OCI-LY1 (cell line): ENCODE data around the gene SLC40A1.

Source experiments
- H2AFZ ChIP-seq: fragments of 200-600 bp; sonication (generic), shearing (Covaris generic); 2 replicates; pipeline ENCODE4 v1.6.0; 2014; ENCODE audit warnings: antibody characterized with exemption, mild to moderate bottlenecking, low read length
- H3F3A ChIP-seq: fragments of 200-600 bp; sonication (generic), shearing (Covaris generic); 2 replicates; pipeline ENCODE4 v1.6.0; 2014; ENCODE audit warnings: mild to moderate bottlenecking, antibody characterized with exemption, low read length, moderate library complexity; ENCODE audit not compliant: insufficient read depth
- H3K27ac ChIP-seq: fragments of 200-600 bp; sonication (generic); 2 replicates; pipeline ENCODE4 v1.5.1; 2014; ENCODE audit warnings: low read length, mixed run types, mild to moderate bottlenecking, low read depth; ENCODE audit not compliant: poor library complexity, severe bottlenecking
- H3K27me3 ChIP-seq: fragments of 200-600 bp; sonication (generic); 2 replicates; pipeline ENCODE4 v1.6.0; 2014; ENCODE audit warnings: antibody characterized with exemption, mild to moderate bottlenecking, low read length, moderate library complexity; ENCODE audit not compliant: insufficient read depth
- H3K36me3 ChIP-seq: fragments of 200-600 bp; sonication (generic); 2 replicates; pipeline ENCODE4 v1.6.1; 2014; ENCODE audit warnings: mild to moderate bottlenecking, antibody characterized with exemption, low read length, moderate library complexity, mixed read lengths; ENCODE audit not compliant: insufficient read depth
- H3K4me1 ChIP-seq: fragments of 200-600 bp; sonication (generic); 2 replicates; pipeline ENCODE4 v1.5.1; 2014; ENCODE audit warnings: mild to moderate bottlenecking, low read length, moderate library complexity; ENCODE audit not compliant: insufficient read depth, severe bottlenecking
- H3K4me2 ChIP-seq: fragments of 200-600 bp; sonication (generic), shearing (Covaris generic); 2 replicates; pipeline ENCODE4 v1.6.1; 2014; ENCODE audit warnings: low read length
- H3K4me3 ChIP-seq: fragments of 200-600 bp; sonication (generic); 2 replicates; pipeline ENCODE4 v1.5.1; 2014; ENCODE audit warnings: low read length, low read depth, mild to moderate bottlenecking, mixed read lengths; ENCODE audit not compliant: poor library complexity, severe bottlenecking
- H3K79me2 ChIP-seq: fragments of 200-600 bp; shearing (Covaris generic); 2 replicates; pipeline ENCODE4 v1.6.1; 2016; ENCODE audit warnings: mixed run types, low read length, mixed read lengths; ENCODE audit not compliant: insufficient read depth
- H3K9ac ChIP-seq: fragments of 200-600 bp; sonication (generic), shearing (Covaris generic); 2 replicates; pipeline ENCODE4 v1.6.1; 2014; ENCODE audit warnings: mild to moderate bottlenecking, low read length, mixed read lengths
- H3K9me2 ChIP-seq: fragments of 200-600 bp; sonication (generic), shearing (Covaris generic); 2 replicates; pipeline ENCODE4 v1.6.1; 2014; ENCODE audit warnings: low read depth, mild to moderate bottlenecking, low read length, mixed read lengths
- H3K9me3 ChIP-seq: fragments of 200-600 bp; shearing (Covaris generic); 2 replicates; pipeline ENCODE4 v1.6.1; 2014; ENCODE audit warnings: low read length, mixed read lengths
- H4K20me1 ChIP-seq: fragments of 200-600 bp; sonication (generic), shearing (Covaris generic); 2 replicates; pipeline ENCODE4 v1.6.0; 2016; ENCODE audit warnings: mild to moderate bottlenecking, low read length; ENCODE audit not compliant: insufficient read depth
- CTCF ChIP-seq: fragments of 200-600 bp; sonication (generic), shearing (Covaris generic); IDR thresholded peaks from 2 replicates; pipeline ENCODE4 v1.5.1; 2017; ENCODE audit warnings: mild to moderate bottlenecking, antibody characterized with exemption, low read length, moderate library complexity, mixed read lengths
- EZH2 ChIP-seq: fragments of 200-600 bp; sonication (generic), shearing (Covaris generic); IDR thresholded peaks from 2 replicates; pipeline ENCODE4 v1.8.0; 2017; ENCODE audit warnings: borderline replicate concordance, mixed run types, mild to moderate bottlenecking, antibody characterized with exemption, low read length, moderate library complexity, mixed read lengths

SLC40A1 gene

GRCh38 chr2:189578272-189578950, 2.2 kb downstream of the SLC40A1 start:
- no peak overlapping the region for H3K4me2 ChIP-seq
- TF ChIP-seq CTCF: no peak
- TF ChIP-seq EZH2: no peak
- no peaks in the 10 kb centered on the region for H3K27me3 ChIP-seq

GRCh38 chr2:189577121-189577520, 3.5 kb downstream of the SLC40A1 start:
- H3F3A ChIP-seq: no peaks in the 10 kb centered on the region
- no peak overlapping the region for H2AFZ ChIP-seq
- H3K4me3 ChIP-seq: no peak overlapping the region
- no peaks in the 10 kb centered on the region for H4K20me1 ChIP-seq
- no peak overlapping the region for H3K4me2 ChIP-seq
- no peaks in the 10 kb centered on the region for H3K36me3 ChIP-seq
- no peaks in the 10 kb centered on the region for H3K4me1 ChIP-seq
- no peaks in the 10 kb centered on the region for H3K9me2 ChIP-seq
- H3K79me2 ChIP-seq: no peaks in the 10 kb centered on the region
- H3K9ac ChIP-seq: no peak overlapping the region
- no peak overlapping the region for H3K27ac ChIP-seq
- TF ChIP-seq CTCF (no peak), EZH2 (no peak)
- no peaks in the 10 kb centered on the region for H3K9me3 ChIP-seq
- H3K27me3 ChIP-seq: no peaks in the 10 kb centered on the region

More at GRCh38 chr2:189578272-189578950, 2.2 kb downstream of the SLC40A1 start:
- H3K79me2 ChIP-seq: no peaks in the 10 kb centered on the region
- no peaks in the 10 kb centered on the region for H4K20me1 ChIP-seq
- H3K9me3 ChIP-seq: no peaks in the 10 kb centered on the region
- no peaks in the 10 kb centered on the region for H3K36me3 ChIP-seq
- H3K4me3 ChIP-seq: no peak overlapping the region
- no peak overlapping the region for H2AFZ ChIP-seq
- no peak overlapping the region for H3K27ac ChIP-seq
- no peak overlapping the region for H3K9ac ChIP-seq
- H3K4me1 ChIP-seq: no peaks in the 10 kb centered on the region
- H3F3A ChIP-seq: no peaks in the 10 kb centered on the region
- no peaks in the 10 kb centered on the region for H3K9me2 ChIP-seq

- Histone ChIP-seq H4K20me1 (no peaks in the 10 kb centered on the region), H3K27me3 (no peaks in the 10 kb centered on the region), H3K4me2 (no peak overlapping the region), H3K9me2 (no peaks in the 10 kb centered on the region), H3K4me3 (no peak overlapping the region), H3K9ac (no peak overlapping the region), H3K9me3 (no peaks in the 10 kb centered on the region), H3F3A (no peaks in the 10 kb centered on the region), H3K36me3 (no peaks in the 10 kb centered on the region), H3K4me1 (no peaks in the 10 kb centered on the region), H2AFZ (no peak overlapping the region), H3K79me2 (no peaks in the 10 kb centered on the region), H3K27ac (no peak overlapping the region)
- TF ChIP-seq EZH2 (no peak), CTCF (no peak)
Observed at GRCh38 chr2:189576396-189576795, 4.2 kb downstream of the SLC40A1 start.
